RCC 7860 (cell line): Measurements from ENCODE around the gene SSH3.

Experiments
- DNase-seq: peaks from one replicate; pipeline ENCODE4 v3.0.0-alpha.2; 2015; ENCODE audit warnings: low spot score
- FAIRE-seq: peaks from 2 replicates; lab custom pipeline; 2012; peaks lifted over from hg19 to GRCh38; lab: Jason Lieb, UNC

Gene SSH3

DNA sequence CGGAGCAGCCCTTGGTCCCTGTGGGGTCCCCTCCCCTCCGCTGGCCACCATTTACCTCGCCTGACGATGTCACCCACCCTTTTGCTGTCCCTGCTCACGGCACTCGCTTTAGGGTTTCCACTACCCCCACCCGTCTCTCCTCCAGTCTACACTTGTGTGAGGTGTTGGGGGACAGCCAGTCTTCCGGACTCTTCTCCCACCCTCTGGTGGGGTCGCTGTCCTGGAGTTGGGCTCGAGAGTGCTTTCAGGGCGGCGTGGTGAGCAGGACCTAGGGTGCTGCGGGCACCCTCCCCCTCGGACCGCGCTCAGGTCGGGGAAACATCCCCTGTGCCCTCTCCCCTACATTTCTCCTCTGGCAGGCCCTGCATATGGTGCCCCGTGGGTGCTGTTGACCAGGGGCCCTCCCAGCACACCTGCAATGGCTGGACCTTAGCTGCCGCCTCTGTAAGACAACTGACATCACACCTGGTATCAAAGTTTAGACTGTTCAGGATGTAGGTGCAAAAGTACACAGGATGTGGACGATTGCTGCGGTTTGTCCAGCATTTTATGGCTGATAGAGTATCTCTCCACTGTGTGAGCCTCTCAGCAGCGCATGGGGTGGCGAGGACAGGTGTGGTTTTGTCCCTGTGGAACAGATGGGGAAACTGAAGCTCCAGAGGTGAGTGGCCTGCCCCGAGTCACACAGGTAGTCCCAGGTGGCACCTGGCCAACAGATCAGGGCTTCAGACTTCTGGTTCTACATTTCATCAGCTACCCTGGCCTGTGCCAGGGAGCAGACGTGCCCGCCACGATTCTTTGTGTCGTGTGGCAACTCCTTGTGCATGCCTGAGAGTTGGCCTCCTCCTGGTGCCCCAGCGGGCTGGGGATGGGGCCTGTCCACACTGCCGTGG is 35.9 kb upstream of the SSH3 start:
- no peak for FAIRE-seq
- no peak for DNase-seq

DNA sequence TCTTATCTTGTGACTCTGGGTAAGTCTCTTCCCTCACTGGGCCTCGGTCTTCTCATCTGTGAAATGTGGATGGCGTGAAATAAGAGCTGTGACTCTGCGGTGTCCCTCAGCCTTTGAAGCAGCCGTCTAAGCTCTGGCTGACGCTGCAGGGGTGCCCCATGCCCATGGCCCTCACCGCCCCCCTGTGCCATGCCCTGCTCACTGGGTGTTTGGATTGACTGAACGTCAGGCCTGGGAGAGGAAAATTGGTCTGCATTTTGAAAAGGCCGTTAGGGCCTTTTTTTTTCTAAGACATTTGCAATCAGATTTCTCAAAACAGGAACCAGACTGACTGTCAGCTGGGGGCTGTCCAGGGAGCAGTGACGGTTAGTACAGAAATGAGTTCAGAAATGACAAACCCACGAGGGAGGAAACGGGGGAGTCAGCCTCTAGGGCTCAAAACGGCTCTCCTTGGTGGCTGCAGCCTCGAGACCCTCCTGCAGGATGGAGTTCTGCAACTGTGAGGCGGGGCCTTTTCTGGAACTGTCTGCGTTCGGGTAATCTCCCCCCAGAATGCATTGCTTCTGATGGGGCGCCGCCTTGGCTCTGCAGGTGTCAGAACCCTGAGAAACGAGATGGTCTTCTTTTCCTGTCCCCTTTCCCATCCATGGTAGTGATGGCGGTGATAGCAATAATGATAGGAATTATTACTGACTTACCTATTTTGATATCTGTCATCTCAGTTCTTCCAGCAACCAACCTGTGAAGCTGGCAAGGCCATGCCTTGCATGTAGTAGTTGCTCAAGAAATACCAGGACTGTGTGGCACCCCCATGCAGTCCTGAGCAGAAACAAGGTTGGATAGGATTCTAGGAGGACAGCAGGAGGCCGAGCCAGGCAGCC is 35.0 kb upstream of the SSH3 start:
- FAIRE-seq (no peak), DNase-seq (no peak)

DNA sequence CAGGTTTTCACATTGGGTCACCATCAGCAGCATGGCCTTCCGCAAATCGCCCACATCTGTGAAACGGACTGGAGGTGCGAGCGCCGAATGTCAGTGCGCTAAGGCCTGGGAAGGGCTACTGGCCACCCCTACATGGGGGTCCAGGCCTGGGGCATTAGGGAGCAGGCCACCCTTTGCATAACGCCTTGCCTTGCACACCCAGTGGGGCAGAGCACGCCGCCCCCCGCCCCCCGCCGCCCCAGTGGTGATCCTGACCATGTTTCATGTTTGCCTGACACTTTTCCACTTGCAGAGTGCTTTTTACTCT is 34.4 kb upstream of the SSH3 start:
- no peak for DNase-seq
- no peak for FAIRE-seq

DNA sequence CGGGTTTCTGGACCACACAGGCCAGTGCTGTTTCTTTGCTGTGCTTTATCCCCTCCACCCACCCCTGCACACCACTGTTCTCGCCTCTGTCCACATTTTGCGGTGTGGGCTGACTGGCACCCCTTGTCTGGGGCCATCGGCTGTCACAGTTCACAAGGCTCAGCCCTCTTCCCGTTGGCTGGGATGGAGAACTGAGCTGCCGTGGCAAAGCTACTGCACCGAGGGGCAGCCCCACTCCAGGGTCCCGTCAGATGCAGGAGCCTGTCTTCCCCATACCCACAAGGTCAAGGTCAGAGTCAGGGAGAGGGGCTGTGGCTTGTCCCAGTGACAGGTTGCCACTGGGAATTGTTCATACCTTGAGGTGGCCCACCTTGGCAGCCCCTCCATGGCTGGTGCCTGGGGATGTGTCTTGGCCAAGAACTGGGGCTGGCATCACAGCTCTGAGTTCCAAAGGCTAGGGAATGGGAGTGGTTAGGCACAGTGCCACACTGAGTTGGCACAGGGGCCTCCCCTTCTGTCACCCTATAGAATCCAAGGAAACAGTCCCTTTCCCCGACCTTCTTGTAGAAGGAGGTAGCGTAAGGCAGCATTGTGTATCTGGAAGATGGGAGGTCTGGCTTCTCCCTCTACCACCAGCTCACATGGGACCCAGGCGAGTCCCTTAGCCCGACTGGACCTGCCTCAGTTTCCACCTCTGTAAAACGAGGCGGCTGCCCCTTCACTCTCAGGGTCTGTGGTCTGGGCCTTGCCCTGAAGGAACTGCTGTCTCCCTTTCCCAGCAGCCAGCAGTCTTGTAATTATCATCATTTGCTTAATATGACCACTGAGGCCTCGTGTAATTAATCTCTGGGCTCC is 33.7 kb upstream of the SSH3 start:
- FAIRE-seq: no peak

DNA sequence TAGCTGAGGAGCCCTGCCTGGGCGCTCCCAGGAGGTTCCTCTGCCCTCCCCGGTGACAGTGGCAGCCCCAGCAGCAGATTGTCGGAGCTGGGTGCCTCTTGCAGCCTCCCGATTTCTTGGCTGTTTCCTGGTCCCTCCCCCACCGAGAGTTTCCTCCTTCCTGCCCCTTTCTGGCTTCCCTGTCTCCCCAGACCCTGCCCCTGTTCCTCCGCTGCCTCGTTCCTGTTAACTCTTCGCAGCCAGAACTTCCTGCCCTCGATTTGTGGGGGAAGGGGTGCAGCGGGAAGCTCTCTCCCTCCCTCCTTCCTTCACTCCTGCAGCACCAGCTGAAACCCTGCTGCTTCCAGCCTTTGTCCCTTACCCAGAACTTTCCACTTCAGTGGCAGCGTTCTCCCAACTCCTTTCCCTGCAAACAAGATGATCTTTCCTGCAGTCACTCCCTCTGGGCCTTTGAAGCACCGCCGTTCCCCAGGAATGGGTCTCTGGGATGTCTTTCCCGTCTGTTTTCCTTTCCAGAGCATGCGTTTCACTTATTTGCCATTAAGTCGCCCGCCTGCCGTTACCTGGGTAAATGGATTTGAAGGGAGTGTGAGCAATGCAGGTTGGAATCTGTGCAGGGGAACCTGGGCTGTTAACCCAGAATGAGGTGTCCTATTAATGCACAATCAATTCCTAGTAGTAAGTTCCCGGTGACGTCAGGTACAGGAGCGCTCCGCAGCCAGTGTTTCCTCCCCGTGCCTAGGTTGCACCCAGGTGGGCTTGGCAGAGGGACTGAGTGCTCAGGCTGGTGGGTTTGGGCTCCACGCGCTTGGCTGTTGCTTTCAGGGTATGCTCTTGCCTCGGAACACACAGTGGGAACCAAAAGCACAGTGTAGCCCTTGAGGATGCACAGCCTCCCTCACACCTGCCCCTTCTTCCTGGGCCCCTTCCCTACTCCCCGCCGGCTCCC is 32.8 kb upstream of the SSH3 start:
- DNase-seq (no peak), FAIRE-seq (no peak)

More for the DNA sequence above, 33.7 kb upstream of the SSH3 start:
- DNase-seq: no peak

DNA sequence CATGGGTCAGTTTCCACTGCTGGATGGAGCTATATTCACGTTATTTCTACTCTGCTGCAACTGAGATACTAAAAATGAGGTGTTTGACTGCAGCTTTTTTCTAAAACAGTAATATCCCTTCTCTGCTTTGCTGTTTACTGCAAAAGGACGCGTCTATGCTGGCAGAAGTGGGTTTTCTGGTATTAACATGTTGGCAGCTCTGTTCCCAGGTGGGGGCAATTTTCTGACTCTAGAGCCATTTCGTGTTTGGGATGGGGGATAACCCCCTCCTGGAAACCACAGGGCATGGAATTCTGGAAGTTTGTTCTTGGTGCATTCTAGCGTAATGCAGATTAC is 32.2 kb upstream of the SSH3 start:
- DNase-seq (no peak), FAIRE-seq (no peak)

DNA sequence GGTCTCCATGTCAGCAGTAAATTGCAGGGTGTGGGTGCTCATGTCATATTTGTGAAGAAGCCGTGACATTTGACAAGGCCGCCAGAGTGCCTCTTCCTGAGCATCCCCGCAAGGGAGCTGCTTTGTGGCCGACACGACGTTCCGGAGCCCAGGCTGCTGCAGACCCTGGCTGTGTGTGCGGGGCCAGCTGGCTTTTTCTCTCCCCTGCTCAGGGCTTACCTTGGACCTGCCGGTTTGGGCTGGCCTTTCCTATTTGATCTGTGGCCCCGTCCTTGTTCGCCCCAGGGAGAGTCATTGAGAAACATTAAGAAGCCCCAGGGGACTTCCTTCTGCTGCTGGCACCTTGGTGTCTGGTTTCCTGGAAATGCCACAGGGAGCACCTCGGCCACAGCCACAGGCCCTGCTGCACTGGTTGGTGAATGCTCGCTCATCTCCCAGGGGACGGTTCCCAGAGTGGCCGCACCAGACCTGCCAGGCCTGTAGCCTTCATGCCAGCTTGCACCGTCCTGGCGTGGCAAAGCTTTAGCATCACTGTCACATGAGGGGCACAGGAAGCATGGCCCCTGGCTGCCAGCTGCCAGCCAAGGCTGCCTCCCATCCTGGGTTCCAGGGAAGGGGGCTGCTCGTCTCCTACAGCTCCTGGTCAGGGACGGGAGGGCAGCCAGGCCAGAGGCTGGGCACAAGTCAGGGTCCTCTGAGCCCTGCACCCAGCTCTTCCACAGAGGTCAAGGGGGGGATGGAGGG is 31.6 kb upstream of the SSH3 start:
- FAIRE-seq (no peak), DNase-seq (no peak)

DNA sequence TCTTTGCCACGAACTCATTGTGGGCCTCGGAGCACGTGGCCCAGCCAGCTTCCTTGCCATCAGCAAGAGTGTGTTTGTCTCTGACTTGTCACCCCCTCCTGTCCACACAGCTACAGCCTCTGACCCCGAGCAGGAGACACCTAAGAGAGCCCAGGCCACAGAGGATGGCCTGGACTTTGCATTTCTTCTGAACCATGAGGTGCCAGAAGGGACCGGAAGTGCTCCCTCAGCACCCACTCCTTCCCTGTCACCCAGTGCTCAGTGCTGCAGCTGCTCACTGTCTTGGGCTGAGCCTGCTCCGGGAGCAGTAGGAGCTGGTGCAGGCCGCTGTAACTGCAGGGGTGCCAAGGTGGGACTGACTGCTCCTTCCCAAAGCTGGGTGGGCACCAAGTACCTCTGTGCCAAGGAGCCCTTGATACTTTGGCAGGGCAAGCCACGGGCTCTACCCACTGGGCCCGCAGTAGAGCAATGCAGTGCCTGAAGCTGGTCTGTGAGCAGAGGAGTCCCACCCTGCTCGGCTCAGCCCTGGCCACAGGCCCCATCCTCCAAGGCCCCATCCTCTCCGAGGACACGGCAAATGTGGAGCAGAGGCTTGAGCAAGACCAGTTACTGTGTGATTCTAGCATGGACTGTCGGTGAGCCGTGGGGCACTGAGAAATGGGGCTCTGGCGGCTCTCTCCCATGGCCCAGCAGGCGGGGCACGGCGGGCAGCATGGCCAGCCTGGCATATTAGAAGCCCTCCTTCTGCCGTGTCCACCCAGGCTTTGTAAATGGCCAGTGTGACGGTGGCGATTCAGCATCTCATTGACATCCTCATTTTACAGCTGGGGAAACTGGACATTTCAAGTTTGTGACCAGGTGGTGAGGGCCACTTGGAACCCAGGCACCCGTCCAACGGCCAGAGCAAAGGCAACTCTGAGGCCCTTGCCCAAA is 30.7 kb upstream of the SSH3 start:
- FAIRE-seq: no peak
- no peak for DNase-seq

DNA sequence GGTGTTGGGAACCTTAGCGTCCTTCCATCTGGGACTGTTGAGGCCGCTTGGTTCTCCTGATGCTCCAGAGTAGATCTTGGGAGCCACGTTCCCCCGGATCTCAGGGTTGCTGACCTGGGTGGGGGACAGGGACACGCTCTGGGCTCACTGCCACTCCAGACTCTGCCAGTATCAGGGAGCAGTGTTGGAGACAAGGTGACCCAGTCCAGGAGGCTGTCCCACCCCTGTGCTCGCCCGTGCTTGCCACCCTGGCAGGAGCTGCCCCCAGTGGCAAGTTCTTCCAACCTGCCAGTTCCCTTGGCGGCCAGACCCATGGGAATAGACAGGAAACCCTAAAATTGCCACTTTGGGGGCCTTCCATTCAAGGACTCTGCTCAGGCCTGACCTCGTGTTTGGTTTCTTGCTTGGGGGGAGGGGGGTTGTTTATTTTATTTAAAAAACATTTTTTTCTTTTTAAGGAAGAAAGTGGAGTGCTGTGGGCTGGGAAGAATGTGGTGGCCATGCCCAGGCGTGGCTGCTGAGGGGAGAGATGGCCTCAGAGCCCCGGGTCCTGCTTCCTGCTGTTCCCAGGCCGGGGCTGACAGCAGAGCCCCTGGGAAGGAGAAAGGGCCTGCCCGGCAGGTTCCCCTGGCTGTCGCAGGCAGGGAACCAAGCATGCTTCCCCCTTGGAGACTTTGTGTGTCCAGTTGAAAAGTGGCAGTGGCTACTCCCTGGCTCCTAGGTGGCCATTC is 29.9 kb upstream of the SSH3 start:
- DNase-seq (no peak), FAIRE-seq (no peak)

DNA sequence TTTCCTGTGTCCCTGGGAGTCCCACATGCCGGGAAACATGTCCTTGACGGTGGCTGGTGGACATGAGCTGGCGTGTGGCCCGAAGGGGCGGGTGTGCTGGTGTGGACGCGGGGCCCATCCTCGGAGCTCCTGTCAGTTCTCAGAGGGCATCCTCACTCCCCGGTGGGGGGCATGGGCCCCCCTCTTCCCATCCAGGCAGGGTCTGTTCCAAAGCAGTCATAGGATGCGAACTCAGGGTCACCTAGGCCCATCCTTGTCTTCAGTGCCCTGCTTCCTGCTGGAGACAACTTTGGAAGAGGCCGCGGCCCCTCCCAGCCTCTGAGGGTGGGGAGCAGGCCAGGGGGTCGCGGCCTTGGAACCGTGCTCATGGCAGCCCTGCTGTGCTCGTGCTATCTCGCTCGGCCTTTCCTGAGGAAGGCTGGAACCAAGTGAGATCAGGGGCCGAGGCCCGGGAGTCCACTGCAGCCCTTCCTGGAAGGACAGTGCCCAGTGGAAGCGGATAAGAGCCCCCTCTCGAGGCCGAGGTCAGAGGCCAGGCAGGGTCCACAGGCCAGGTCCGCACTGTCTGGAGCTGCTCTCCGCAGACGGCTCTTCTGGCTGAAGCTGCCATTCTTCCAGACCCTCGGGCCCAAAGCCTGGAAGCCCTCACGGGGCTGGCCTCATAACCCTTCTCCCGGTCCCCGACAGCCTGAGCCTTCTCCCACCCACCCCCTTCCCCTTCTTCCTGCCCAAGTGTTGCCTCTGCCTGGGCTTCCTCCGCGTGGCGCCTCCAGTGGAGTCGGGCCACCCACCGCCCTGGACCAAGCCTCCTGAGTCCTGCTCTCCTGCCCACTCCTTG is 28.3 kb upstream of the SSH3 start:
- FAIRE-seq (no peak), DNase-seq (no peak)

DNA sequence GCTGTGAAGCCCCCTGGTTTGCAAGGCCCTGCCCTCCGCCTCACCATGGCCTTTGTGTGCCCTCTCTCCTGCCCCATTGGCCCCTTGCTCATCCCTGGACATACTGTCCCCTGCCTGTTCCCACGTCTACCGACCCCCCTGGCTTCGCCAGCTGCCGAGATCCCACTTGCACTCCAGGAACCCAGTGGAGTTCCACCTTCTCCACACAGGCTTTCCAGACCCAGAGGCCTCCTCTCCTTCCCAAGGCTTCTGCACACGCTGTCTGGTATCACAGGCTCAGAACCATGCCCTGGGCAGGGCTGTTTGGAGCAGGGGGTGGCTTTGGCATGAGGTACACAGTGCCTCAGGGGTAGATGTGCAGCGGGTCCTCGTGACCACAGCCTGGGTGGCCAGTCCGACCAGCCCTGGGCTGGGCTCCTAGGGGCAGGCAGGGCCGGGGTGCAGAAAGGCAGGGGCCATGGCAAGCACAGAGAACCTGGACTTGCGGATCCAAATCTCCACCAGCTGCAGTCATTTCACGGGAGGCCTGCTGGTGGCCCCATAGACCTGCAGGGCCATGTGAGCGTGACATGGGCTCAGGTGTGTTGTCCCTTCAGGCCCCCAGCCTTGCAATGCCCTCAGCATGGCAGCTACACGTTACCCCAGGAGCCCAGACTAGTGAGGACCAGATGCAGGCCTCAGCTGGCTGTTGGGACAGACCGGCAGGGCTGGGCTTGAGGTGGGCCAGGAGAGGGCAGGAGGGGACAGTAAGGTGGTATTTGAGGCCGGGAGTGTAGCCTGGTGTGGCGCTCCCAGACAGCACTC is 27.5 kb upstream of the SSH3 start:
- FAIRE-seq (no peak), DNase-seq (no peak)

DNA sequence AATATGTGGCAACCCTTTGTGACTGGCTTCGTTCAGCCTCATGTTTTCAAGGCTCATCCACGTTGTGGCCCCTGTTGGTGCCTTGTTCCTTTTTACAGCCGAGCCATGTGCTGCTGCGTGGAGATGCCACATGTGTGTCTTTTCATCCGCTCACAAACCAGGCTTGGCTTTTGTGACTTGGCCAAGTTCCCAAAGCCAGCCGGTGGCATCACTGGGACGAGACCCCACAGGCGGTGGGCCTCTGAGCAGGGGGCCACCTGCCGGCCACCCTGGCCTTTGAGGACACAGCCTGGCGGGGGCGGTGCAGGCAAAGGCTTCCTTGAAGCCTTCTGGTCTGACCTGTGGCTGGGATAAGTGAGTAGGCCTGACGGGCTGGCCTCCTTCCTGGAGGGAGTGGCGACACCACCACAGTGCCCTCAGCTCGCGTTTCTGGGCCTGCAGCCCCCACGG is 26.5 kb upstream of the SSH3 start:
- no peak for DNase-seq
- no peak for FAIRE-seq

DNA sequence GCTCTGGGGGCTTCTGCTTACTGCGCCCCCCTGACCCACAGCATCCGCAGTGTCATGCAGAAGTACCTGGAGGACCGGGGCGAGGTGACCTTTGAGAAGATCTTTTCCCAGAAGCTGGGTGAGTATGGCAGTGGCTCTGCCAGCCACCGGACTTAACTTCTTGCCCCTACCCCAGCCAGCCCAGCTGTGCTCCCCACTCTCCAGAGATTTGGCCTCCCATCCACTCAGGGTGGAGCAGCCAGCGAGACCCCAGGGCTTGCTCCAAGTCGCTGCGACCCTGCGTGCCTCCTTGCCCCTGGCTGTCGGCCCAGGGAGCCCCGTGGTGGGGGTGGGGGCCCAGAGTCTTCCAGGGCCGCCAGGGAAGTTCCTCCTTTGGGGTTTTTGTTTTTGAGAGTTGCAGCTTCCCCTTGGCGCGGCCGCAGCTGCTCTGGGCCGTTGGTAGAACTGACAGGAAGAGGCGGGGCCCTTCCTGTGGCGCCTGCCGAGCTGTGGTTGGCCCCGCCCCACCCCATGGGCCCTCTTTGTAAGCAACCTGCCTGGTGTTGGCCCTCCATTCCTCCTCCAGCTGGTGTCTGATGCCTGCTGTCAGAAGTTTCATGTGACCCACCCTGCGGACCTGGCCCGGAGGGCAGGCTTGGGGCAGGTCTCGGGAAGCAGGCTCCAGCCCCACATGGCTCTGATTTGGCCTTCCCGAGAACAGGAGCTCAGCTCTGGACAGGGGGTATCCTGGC is 25.9 kb upstream of the SSH3 start:
- DNase-seq: no peak
- FAIRE-seq: no peak

DNA sequence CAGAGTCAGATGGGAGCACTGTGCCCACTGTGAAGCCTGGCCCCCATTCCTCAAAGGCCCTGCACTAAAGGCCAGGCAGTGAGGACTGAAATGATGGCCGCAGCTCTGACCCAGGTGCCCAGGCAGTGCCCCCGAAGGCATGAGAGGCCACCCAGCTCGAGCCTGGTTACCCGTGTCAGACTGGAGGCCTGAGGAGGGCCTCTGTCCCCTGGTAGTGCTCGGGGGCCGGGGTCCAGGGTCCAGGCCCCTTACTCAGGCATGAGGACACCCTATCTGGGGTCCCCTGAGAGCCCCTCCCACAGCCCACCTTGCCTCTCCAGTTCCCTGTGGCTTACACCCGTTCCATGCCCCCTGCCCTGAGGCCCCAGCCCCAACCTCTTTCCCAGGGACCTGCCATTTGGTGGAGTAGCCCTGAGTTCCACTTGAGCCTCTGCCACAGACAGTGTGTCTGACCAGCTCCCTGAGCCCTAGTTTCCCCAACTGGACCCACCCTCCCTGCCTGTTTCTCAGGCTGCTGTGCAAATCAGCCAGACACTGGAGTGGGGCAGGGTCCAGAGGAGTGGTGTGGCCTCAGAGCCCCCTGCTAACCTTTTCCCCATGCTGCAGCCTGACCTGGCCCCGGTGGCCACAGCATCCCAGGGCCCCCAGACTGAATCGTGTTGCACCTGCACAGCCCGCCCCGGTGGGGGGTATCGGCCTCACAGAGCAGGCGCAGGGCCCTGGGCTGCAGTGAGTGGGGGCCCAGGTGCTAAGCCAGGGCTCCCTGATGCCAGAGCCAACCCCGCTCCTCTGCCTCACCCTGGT is 25.0 kb upstream of the SSH3 start:
- no peak for FAIRE-seq
- DNase-seq: no peak
